DMS153 treated with DMSO at 0.1 percent for 48 hours (cell line): ENCODE results near the gene MANF.
A peak's percentile ranks its signal among the peaks of the same experiment; 100 is the strongest.

Source experiments
- DNase-seq: peaks from one replicate; lab custom pipeline; 2025; ENCODE audit not compliant: unreplicated experiment; lab: John Stamatoyannopoulos, UW

The MANF gene

DNA sequence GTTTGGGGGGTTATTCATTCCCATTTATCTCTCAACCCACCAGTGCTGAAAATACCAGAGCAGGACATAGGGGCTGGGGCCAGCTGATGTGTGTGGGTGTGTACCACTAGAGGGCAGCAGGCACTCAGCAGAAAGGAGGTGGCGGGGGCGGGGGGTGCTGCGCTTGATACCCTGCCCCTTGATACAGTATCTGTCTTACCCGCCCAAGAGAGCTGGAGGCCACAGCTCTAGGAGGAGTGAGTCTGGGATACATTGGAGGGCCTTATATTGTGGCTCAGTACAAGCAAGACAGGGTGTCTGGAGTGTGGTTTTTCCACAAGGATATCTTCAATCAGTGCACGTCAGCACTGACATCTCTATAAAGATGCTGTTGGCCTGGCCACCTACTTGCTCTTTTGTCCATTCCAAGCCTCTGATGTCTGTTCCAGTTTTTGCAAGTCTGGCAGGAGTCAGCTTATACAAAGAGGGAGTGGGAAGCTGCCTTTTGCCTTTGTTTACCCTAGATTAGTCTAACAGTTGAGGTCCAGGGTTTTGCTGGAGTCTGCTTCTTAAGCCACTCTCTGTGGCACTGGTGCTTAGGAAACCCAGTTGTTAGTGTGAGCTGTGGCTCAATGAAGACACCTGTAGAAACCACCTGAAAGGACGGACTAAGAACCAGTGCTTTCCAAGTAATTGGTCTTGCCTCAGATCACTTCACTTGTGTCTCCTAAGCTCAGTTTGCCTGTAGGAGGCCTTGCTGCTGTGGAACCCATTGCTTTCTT, 4.5 kb downstream of the MANF start:
- DNase-seq = no peak

DNA sequence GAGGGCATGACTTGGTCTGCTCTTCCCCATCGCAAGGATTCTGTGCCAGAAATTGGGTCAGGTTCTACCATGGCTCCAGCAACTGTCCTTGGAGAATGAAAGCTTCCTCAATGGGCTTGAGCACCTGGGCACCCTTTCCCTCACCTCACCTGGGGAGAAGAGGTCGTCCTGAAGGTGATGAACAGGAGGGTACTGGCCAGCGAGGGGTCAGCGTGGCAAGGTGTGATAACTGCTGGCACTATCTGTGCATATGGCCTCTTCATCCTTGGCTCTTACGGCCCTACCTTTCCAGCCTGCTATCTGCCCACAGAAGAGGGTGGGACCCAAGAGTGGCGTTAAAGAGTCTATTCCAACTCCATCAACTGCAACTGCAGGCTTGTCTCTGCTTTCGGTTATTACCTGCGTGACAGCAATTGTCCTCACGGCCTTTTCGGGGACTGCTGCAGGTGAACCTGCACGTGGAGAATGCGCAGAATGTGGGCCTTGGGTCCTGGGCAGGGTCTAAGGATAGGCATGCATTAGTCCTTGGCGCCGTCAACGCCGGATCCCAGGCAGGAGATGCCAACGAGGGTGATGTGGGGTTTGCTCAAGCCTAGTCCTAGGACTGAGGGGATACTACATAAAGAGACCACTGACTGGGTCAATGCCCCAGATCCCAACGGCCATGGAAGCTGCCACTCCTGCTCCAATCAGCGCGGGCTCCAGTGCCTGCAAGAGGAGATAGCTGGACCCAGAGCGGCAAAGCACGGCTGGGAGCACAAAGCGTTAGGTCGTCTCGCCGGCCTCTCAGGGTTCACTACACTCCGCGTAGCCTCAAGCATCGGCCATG, 5.4 kb downstream of the MANF start:
- DNase-seq = no peak

DNA sequence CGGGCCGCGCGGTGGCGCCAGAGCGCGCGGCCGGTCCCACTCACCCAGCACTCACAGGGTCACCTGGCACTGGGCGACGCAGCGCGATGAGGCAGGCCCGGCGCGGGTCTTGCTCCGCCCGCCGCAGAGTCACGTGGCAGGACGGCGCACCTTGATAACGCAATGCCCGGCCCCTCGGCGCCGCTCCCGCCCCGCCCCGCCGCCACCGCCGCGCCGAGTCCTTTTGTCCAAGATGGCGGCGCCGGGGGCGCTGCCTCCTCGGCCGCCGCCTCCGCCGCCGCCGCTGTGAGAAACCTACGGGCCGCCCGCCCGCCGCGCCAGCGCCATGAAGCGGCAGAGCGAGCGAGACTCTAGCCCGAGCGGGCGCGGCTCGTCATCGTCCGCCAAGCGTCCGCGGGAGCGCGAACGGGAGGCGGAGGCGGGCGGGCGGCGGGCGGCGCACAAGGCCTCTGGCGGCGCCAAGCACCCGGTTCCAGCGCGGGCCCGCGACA, 6.0 kb downstream of the MANF start, which contains the start of gene RBM15B:
RBM15B (plus strand) TSS at position 211 of the 491 bp plus-strand sequence; CDS start at position 326, 115 bp downstream.
- peak; percentile 33 for DNase-seq

DNA sequence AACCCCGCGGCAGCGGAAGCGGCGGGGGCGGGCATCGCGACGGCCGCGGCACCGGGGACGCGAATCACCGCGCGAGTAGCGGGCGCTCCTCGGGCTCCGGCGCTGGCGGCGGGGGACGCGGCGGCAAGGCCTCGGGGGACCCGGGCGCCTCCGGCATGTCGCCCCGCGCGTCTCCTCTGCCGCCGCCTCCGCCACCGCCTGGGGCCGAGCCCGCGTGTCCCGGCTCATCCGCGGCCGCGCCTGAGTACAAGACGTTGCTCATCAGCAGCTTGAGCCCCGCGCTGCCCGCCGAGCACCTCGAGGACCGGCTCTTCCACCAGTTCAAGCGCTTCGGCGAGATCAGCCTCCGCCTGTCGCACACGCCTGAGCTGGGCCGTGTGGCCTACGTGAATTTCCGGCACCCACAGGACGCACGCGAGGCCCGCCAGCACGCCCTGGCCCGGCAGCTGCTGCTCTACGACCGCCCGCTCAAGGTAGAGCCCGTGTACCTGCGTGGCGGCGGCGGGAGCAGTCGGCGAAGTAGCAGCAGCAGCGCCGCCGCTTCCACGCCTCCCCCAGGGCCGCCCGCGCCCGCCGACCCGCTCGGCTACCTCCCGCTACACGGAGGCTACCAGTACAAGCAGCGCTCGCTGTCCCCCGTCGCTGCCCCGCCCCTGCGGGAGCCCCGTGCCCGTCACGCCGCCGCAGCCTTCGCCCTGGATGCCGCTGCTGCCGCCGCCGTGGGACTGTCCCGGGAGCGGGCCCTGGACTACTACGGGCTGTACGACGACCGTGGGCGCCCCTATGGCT, 6.7 kb downstream of the MANF start:
- DNase-seq = no peak

GRCh38 chr3:51392355-51393133, 7.5 kb downstream of the MANF start:
- no peak for DNase-seq

DNA sequence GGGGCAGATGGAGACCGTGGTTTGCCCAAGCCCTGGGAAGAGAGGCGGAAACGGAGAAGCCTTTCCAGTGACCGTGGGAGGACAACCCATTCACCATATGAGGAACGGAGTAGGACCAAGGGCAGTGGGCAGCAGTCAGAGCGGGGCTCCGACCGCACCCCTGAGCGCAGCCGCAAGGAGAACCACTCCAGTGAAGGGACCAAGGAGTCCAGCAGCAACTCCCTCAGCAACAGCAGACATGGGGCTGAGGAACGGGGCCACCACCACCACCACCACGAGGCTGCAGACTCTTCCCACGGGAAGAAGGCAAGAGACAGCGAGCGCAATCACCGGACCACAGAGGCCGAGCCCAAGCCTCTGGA, 8.0 kb downstream of the MANF start:
- no peak for DNase-seq

- no peak for DNase-seq
Observed at GRCh38 chr3:51393564-51393963, 8.5 kb downstream of the MANF start.

GRCh38 chr3:51394541-51394940, 9.4 kb downstream of the MANF start:
- no peak for DNase-seq

DNA sequence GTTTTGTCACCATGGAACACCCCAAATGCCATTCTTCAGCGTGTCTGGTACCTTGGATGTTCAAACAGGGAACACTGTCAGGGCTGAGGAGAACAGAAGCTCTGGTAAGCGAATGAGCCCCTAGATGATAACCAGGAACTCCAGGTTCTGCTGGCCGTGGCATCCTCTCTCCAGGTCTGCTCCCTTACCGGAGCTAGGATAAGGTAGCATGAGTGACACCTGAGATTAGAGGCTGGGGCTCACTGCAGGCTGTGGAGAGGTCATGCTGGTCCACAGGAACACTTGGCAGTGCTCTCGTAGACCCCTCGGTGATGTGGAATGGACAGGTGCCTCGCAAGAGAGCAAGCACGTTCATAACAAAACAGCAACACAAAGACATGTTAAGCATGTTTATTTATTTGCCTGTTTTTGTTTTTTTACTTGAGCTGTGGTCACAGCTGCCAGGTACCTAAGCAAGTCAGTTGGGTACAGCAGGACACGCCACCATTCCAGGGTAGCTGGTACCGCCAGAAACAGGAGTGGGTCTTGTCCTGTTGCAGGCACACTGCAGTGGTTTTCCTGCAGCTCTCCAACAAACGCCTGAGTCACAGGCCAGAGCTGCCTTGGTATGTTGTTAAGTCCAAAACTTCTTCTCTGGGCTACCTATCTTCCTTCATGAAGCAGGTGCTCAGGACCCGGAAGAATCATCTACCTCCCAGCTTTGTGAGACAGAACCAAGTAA, 10.6 kb downstream of the MANF start:
- DNase-seq = no peak

DNA sequence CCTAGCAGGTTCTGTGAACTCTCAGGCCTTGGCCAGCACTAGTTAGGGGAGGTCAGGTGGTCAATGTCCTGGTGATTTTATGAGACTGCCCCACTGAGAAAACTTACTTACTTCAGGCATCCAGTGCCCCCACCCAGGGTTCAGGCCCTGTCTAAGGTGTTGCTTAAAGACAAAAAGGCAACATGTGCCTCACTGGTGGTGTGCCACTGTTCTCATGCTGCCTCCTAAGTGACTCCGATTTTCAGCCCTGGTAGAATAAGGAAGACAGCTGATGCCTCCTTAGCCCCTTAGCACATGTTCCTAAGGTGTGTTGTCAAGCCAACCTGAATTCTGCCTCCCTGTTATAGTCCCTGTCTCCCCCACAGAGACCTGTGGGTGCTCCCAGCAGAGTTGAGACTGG, 11.3 kb downstream of the MANF start:
- DNase-seq = no peak

GRCh38 chr3:51397392-51397791, 12.3 kb downstream of the MANF start:
- no peak for DNase-seq

DNA sequence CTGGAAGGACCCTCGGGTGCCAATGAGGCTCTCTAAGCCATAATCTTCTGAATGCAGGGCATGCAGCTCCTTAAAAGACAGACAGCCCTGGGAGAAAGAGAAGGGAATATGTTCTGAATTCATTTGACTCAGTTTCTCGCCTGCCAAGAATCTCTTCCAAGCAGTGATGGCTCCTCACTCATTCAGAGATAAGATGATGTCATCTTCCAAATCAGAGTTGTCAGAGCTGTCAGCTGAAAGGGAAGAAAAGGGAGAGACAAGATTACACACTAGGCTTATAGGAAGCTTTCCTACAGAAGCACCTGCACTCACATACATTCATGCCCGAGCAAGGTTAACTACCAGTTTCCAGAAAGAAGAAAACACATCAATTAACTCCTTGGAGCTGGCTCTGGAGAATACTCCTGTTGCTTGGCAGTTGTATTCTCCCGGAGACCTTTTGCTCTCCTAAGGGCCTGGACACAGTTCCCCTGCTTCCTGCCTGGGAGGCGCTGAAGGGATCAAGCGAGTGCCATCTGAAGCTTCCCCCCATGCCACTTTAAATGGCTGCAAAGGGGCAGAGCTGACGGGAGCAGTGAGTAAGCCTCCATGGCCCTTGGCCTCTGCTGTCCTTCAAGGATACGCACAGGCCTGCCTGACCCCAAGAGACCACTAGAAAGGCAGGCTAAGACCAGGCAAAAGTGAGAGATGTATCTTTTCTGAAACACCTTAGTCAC, 13.7 kb downstream of the MANF start:
- no peak for DNase-seq

DNA sequence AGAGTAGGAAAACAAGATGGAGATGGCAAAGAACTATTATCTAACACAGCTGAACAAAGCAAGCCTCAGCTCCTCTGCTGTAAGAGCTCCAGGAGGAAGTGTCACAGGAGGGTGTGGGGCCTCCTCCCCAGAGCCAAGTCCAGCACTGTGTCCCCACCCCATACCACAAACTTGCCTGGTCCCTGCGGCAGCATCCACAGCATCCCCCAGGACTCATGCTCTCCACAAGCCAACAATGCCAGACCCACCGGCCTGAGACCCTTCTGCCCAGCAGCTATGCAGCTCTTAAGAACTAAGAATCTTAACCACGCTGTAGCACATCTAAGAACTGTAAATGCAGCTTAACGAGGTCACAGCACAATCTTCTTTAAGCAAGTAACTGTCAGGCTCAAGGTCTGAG, 15.1 kb downstream of the MANF start:
- no peak for DNase-seq

GRCh38 chr3:51401735-51402134, 16.6 kb downstream of the MANF start:
- DNase-seq = no peak

DNA sequence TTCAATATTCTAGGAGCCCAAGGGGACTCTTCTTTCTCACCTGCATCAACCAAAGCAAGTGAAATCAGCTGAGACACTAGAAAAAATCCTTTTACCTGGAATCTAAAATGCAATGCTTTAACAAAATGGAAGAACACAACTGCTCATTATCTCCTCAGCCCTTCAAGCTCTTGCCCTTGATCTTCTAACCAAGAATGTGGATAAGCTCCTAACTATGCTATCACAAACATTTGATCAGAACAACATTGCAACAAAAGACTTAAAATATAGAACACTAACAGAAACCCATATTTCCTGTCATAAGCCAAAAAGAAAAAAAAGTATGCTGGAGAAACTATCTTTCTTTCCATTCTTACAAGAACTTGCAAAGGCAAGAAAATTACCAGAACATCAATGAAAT, 18.6 kb downstream of the MANF start:
- no peak for DNase-seq

- DNase-seq = no peak
Observed at GRCh38 chr3:51408021-51408420, 22.9 kb downstream of the MANF start.

- no peak for DNase-seq
Observed at GRCh38 chr3:51408813-51409212, 23.7 kb downstream of the MANF start.

- DNase-seq = no peak
Observed at GRCh38 chr3:51422211-51422610, 37.1 kb downstream of the MANF start.

GRCh38 chr3:51426921-51427320, 41.8 kb downstream of the MANF start:
- DNase-seq = no peak
